Kidney (tissue), 14 donors: Measurements from ENCODE around the gene FANCL. TPM values are rescaled to one million over a fixed set of nuclear protein-coding genes. Genes with fewer than 3 reads are reported as not detected.
A peak's percentile ranks its signal among the peaks of the same experiment; 100 is the strongest.
"Not testable (repeated sequence)": the region's sequence is repeated elsewhere in the genome, so short reads cannot be mapped to it uniquely, and the experiment has no call there.

Experiments
- DNase-seq, 5 donors: peaks; one replicate each; pipeline ENCODE4 v3.0.0-alpha.2; 2013 to 2020
- FAIRE-seq: peaks from 2 replicates; lab custom pipeline; 2012; peaks lifted over from hg19 to GRCh38; lab: Jason Lieb, UNC
- H3K27ac ChIP-seq, 2 donors: one replicate each; pipeline ENCODE4 v1.7.0; 2013; ENCODE audit warnings: low read depth in 2 of 2, low read length in 2 of 2, inconsistent platforms in 1 of 2
- H3K27me3 ChIP-seq: one replicate; pipeline ENCODE4 v1.7.1; 2013; ENCODE audit warnings: low read length, inconsistent platforms; ENCODE audit not compliant: control insufficient read depth, insufficient read depth
- H3K36me3 ChIP-seq, 3 donors: one replicate each; pipeline versions ENCODE4 v1.7.0 to v1.7.1; 2013; ENCODE audit warnings: low read length in 3 of 3, control low read depth in 1 of 3, inconsistent platforms in 1 of 3; ENCODE audit not compliant: insufficient read depth in 3 of 3, control insufficient read depth in 2 of 3
- H3K4me1 ChIP-seq, 3 donors: one replicate each; pipeline versions ENCODE4 v1.7.0 to v1.7.1; 2013; ENCODE audit warnings: low read length in 3 of 3, inconsistent platforms in 1 of 3, low read depth in 1 of 3; ENCODE audit not compliant: control insufficient read depth in 2 of 3, insufficient read depth in 2 of 3
- H3K4me3 ChIP-seq, 3 donors: one replicate each; pipeline versions ENCODE4 v1.7.0 to v1.8.1; 2013; ENCODE audit warnings: low read length in 3 of 3, control low read depth in 1 of 3, inconsistent platforms in 1 of 3
- H3K9ac ChIP-seq, 3 donors: one replicate each; pipeline versions ENCODE4 v1.7.0 to v1.7.1; 2013; ENCODE audit warnings: low read length in 3 of 3, control low read depth in 1 of 3, inconsistent platforms in 1 of 3
- H3K9me3 ChIP-seq, 3 donors: one replicate each; pipeline versions ENCODE4 v1.7.0 to v1.7.1; 2013; ENCODE audit warnings: low read length in 3 of 3, control low read depth in 1 of 3, inconsistent platforms in 1 of 3; ENCODE audit not compliant: control insufficient read depth in 2 of 3, insufficient read depth in 1 of 3
- CTCF ChIP-seq: IDR thresholded peaks from 3 replicates; pipeline ENCODE4 v1.5.1; 2012; ENCODE audit warnings: mild to moderate bottlenecking, moderate library complexity, borderline replicate concordance; ENCODE audit not compliant: insufficient read depth; ENCODE audit errors: extremely low read depth
- intact Hi-C: fragments of 100-400 bp; cut with DNase I; formaldehyde crosslinking; loops from one replicate; pipeline ENCODE4 v1.11.1; 2022
- polyA plus RNA-seq: library from polyadenylated mRNA; stranded (reverse); fragments of 350-450 nt; fragmentation: Illumina TruSeq; extraction: RNeasy Lipid Tissue Mini Kit (QIAGEN cat#74804); gene quantifications from one replicate; pipeline ENCODE4 v1.2.3, GENCODE V29; 2014; ENCODE audit warnings: low read depth, low replicate concordance; ENCODE audit not compliant: insufficient read depth
- total RNA-seq: library from RNA; stranded (reverse); fragmentation: NEBNext Ultra II Directional; extraction: Animal tissue kit (Norgen Biotek cat#: 25700); gene quantifications from one replicate; pipeline ENCODE4 v1.2.1, GENCODE V29; 2021
- donor health status: control.
- donor health status: control.
- donor health status: control.
- donor health status: control.
- donor health status: control.
- donor health status: DM: yes; HTN: yes; CAD: no.
- donor health status: Normal renal cell carcinoma (clear cell type).

The FANCL gene
- total and polyA plus RNA-seq, 2 donors from 2014 or later: 13.4 to 20.0 TPM

GRCh38 chr2:58170334-58170933 lies 70.7 kb downstream of the FANCL start:
- H3K27me3 ChIP-seq, H3K4me1 ChIP-seq, H3K9ac ChIP-seq, FAIRE-seq, H3K4me3 ChIP-seq, H3K27ac ChIP-seq, H3K9me3 ChIP-seq, DNase-seq, intact Hi-C loops, H3K36me3 ChIP-seq: not testable (repeated sequence)

- H3K27ac ChIP-seq, H3K9me3 ChIP-seq, H3K9ac ChIP-seq, H3K36me3 ChIP-seq, H3K4me1 ChIP-seq, intact Hi-C loops, FAIRE-seq, H3K27me3 ChIP-seq, H3K4me3 ChIP-seq, DNase-seq: not testable (repeated sequence)
Measured at GRCh38 chr2:58169845-58170244, 71.3 kb downstream of the FANCL start.

- DNase-seq, H3K4me3 ChIP-seq, FAIRE-seq, H3K9me3 ChIP-seq, H3K9ac ChIP-seq, H3K27me3 ChIP-seq, intact Hi-C loops, H3K36me3 ChIP-seq, H3K27ac ChIP-seq, H3K4me1 ChIP-seq: not testable (repeated sequence)
Measured at GRCh38 chr2:58168130-58168529, 73.0 kb downstream of the FANCL start.

GRCh38 chr2:58163913-58164312 lies 77.2 kb downstream of the FANCL start:
- Histone ChIP-seq H3K36me3 (peaks cover 0 to 5% (median 3%) of the 10 kb centered on the region in 3 donors), H3K4me1 (no peaks in the 10 kb centered on the region), H3K9ac (no peak overlapping the region), H3K27me3 (no peaks in the 10 kb centered on the region), H3K4me3 (no peak overlapping the region), H3K9me3 (no peaks in the 10 kb centered on the region), H3K27ac (no peak overlapping the region)
- no peak for DNase-seq
- intact Hi-C loops: no loop called here
- no peak for FAIRE-seq
- no peak for TF ChIP-seq CTCF

- FAIRE-seq (no peak), DNase-seq (peak in 2 of 5 donors; percentile 3 to 5)
- intact Hi-C loops: no loop called here
- Histone ChIP-seq H3K4me1 (no peaks in the 10 kb centered on the region), H3K27me3 (no peaks in the 10 kb centered on the region), H3K9me3 (no peaks in the 10 kb centered on the region), H3K9ac (no peak overlapping the region), H3K4me3 (no peak overlapping the region), H3K36me3 (peaks cover 0 to 6% (median 5%) of the 10 kb centered on the region in 3 donors), H3K27ac (no peak overlapping the region)
- TF ChIP-seq CTCF: no peak
Measured at GRCh38 chr2:58158481-58158880, 82.6 kb downstream of the FANCL start.
